HG02798 (cell line): ENCODE data around the gene DUSP22.
A peak's percentile ranks its signal among the peaks of the same experiment; 100 is the strongest.
"Not testable (repeated sequence)": the region's sequence is repeated elsewhere in the genome, so short reads cannot be mapped to it uniquely, and the experiment has no call there.

ENCODE experiments used
- ATAC-seq: cut with Tn5 transposase; IDR thresholded peaks from one replicate; pipeline ENCODE4 v1.9.1; 2021; ENCODE audit warnings: mild to moderate bottlenecking; ENCODE audit not compliant: unreplicated experiment, poor library complexity

The DUSP22 gene

GRCh38 chr6:279341-280029 lies 12.8 kb upstream of the DUSP22 start:
- ATAC-seq, result no peak

- no peak for ATAC-seq
Measured at GRCh38 chr6:280775-281468, 11.4 kb upstream of the DUSP22 start.

- no peak for ATAC-seq
Measured at GRCh38 chr6:281469-282103, 10.7 kb upstream of the DUSP22 start.

- no peak for ATAC-seq
Measured at GRCh38 chr6:282177-282866, 10.0 kb upstream of the DUSP22 start.

- ATAC-seq, result no peak
Measured at GRCh38 chr6:282867-283416, 9.3 kb upstream of the DUSP22 start.

- ATAC-seq, result no peak
Measured at GRCh38 chr6:284486-284885, 7.8 kb upstream of the DUSP22 start.

GRCh38 chr6:285030-285771 lies 7.1 kb upstream of the DUSP22 start:
- ATAC-seq, result no peak

- not testable (repeated sequence) for ATAC-seq
Measured at GRCh38 chr6:285902-286301, 6.4 kb upstream of the DUSP22 start.

GRCh38 chr6:286681-287488 lies 5.4 kb upstream of the DUSP22 start:
- no peak for ATAC-seq

GRCh38 chr6:287489-287860 lies 4.8 kb upstream of the DUSP22 start:
- no peak for ATAC-seq

- ATAC-seq, result no peak
Measured at GRCh38 chr6:288866-289265, 3.4 kb upstream of the DUSP22 start.

- no peak for ATAC-seq
Measured at GRCh38 chr6:290111-290922, 2.0 kb upstream of the DUSP22 start.

GRCh38 chr6:291204-291696 lies 1.0 kb upstream of the DUSP22 start:
- ATAC-seq, result no peak

- peak; percentile 46 for ATAC-seq
Measured at GRCh38 chr6:292506-293192, 362 bp downstream of the DUSP22 start.

- no peak for ATAC-seq
Measured at GRCh38 chr6:293193-294174, 1.2 kb downstream of the DUSP22 start.
